ENCODE results near the gene GPR62.

DNA sequence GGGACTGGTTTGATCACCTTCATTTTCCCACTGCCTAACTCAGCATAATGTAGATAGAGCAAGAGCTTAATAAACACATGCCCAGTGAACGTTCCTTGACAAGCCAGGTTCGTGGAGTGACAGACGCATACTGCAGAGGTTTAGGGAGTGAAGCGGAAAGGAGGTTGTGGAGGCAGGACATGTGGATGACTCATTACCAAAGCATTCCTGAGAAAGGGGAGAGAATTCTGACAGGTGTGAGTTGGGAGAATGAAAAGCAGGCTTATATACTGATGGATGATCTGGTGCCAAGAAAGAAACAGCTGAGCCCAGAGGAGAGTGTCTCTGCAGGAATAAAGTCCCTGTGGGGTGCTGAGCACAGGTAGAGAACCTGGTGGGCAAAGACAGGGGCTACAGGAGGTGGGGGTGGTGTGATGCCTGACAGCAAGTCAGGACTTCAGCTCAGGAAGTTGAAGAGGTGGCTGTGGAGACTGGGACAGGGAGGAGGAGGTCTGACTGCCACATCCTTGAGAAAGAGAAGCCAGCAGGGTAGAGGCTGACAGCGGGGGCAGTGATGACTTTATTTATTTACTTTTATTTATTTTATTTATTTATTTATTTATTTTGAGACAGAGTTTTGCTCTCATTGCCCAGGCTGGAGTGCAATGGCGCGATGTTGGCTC lies 42.9 kb downstream of the GPR62 start:
- TF ChIP-seq POLR2A (IDR thresholded peaks at IDR 0.05) (no peak), POLR2AphosphoS5 (IDR thresholded peaks at IDR 0.05) (peak; percentile 19)
- TF ChIP-seq, protein P1, sequence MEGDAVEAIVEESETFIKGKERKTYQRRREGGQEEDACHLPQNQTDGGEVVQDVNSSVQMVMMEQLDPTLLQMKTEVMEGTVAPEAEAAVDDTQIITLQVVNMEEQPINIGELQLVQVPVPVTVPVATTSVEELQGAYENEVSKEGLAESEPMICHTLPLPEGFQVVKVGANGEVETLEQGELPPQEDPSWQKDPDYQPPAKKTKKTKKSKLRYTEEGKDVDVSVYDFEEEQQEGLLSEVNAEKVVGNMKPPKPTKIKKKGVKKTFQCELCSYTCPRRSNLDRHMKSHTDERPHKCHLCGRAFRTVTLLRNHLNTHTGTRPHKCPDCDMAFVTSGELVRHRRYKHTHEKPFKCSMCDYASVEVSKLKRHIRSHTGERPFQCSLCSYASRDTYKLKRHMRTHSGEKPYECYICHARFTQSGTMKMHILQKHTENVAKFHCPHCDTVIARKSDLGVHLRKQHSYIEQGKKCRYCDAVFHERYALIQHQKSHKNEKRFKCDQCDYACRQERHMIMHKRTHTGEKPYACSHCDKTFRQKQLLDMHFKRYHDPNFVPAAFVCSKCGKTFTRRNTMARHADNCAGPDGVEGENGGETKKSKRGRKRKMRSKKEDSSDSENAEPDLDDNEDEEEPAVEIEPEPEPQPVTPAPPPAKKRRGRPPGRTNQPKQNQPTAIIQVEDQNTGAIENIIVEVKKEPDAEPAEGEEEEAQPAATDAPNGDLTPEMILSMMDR (IDR thresholded peaks at IDR 0.05): no peak

All from prostate gland (tissue), 2 donors.